OCI-LY3 (cell line): ENCODE measurements around the gene TFR2.

Source experiments
- CTCF ChIP-seq: fragments of 200-600, 300-600 bp; sonication (generic); IDR thresholded peaks from 2 replicates; pipeline ENCODE4 v1.5.1; 2014; ENCODE audit warnings: antibody characterized with exemption, low read length, low read depth
- EZH2phosphoT487 ChIP-seq: fragments of 200-600 bp; shearing (Covaris generic); IDR thresholded peaks from 2 replicates; pipeline ENCODE4 v1.6.1; 2018; ENCODE audit warnings: antibody characterized with exemption, mixed run types, low read depth

DNA sequence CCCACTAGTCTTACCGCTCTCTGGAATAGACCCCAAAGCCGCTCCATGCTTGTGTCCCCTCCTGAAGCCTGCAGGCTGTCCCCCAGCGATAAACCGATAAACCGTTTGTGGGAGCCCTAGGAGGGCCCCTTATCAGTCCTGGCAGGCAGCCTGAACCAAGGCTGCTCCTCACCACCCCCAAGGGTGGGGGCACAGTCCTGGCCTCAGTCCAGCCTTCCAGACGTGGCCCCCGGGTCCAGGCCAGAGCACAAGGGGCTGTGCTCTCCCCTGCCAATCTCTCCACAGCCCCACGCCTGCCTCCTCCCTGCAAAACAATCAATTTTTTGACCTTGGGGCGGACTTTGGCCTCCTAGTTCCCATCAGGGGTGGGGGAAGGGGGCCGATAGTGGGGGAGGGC, at the start of gene TFR2:
- TF ChIP-seq CTCF (no peak), EZH2phosphoT487 (no peak)
